HepG2 (cell line): ENCODE measurements around the gene IFI27L2. TPM values are rescaled to one million over a fixed set of nuclear protein-coding genes. Genes with fewer than 3 reads are reported as not detected.

Experiments
- ATAC-seq: fragments of 200-7000 bp; cut with Tn5 transposase; 3 replicates; pipeline ENCODE4 v1.9.1; 2020; ENCODE audit warnings: mild to moderate bottlenecking, moderate library complexity
- BruUV-seq: library from RNA; stranded (reverse); fragments of 400-500 nt; replicated peaks from 2 replicates; lab custom pipeline; 2021; lab: Mats Ljungman, UMichigan
- CTCF ChIA-PET: fragments of 300-600 bp; formaldehyde crosslinking; extraction: SDS; loops from one replicate; lab custom pipeline; 2021; ENCODE audit warnings: low total read pairs, inconsistent platforms, low intra/inter-chr PET ratio; lab: Yijun Ruan, JAX
- POLR2A ChIA-PET: fragments of 350-600 bp; sonication (Branson Sonifier 250); formaldehyde crosslinking; loops from one replicate; lab custom pipeline; 2020; ENCODE audit warnings: antibody characterized with exemption, inconsistent platforms; lab: Yijun Ruan, JAX
- DNase-seq: peaks from one replicate; pipeline ENCODE4 v3.0.0-alpha.2; 2015; ENCODE audit warnings: low spot score
- FAIRE-seq: peaks from 3 replicates; lab custom pipeline; 2011; peaks lifted over from hg19 to GRCh38; lab: Jason Lieb, UNC
- H2AFZ ChIP-seq: one replicate; pipeline ENCODE4 v1.6.1; 2011; ENCODE audit warnings: low read length, inconsistent platforms
- H3K27ac ChIP-seq: fragments of 300-600 bp; 3 replicates; pipeline ENCODE4 v1.8.0; 2011; ENCODE audit warnings: mixed run types, mild to moderate bottlenecking, mixed read lengths, low read length, inconsistent platforms; ENCODE audit not compliant: insufficient read depth; ENCODE audit errors: extremely low read length
- H3K27me3 ChIP-seq, 2 experiments: fragments of 200-600 bp in 1 of 2; 2 replicates in 1 of 2; 3 replicates in 1 of 2; pipeline versions ENCODE4 v1.6.0 to v1.8.0; 2011; ENCODE audit warnings: low read length in 2 of 2, mild to moderate bottlenecking in 2 of 2, moderate library complexity in 2 of 2, inconsistent platforms in 1 of 2; ENCODE audit not compliant: insufficient read depth in 2 of 2, control insufficient read depth in 1 of 2
- H3K36me3 ChIP-seq, 2 experiments: fragments of 200-600 bp in 1 of 2; replicated peaks in 1 of 2; 2 replicates in 1 of 2; 3 replicates in 1 of 2; pipeline versions ENCODE4 v1.5.1 to v1.8.0; 2011; ENCODE audit warnings: low read length in 2 of 2, inconsistent platforms in 1 of 2; ENCODE audit not compliant: insufficient read depth in 2 of 2, control insufficient read depth in 1 of 2
- H3K4me1 ChIP-seq: 2 replicates; pipeline ENCODE4 v1.5.1; 2012; ENCODE audit warnings: low read length, inconsistent platforms; ENCODE audit not compliant: insufficient read depth
- H3K4me2 ChIP-seq: 2 replicates; pipeline ENCODE4 v1.6.0; 2011; ENCODE audit warnings: low read depth, low read length, inconsistent platforms
- H3K4me3 ChIP-seq, 3 experiments: fragments of 200-600 bp in 1 of 3; sonication (generic), shearing (Covaris generic) in 1 of 3; replicated peaks in 1 of 3; 2 replicates each; pipeline ENCODE4 v1.5.1; 2011 to 2016; ENCODE audit warnings: low read length in 3 of 3, inconsistent platforms in 2 of 3, low read depth in 2 of 3, mild to moderate bottlenecking in 2 of 3, control low read depth in 1 of 3, mixed read lengths in 1 of 3; ENCODE audit not compliant: insufficient read depth in 1 of 3
- H3K79me2 ChIP-seq: one replicate; pipeline ENCODE4 v1.6.1; 2011; ENCODE audit warnings: low read length, inconsistent platforms; ENCODE audit not compliant: insufficient read depth
- H3K9ac ChIP-seq: 2 replicates; pipeline ENCODE4 v1.6.0; 2011; ENCODE audit warnings: mild to moderate bottlenecking, low read depth, low read length, inconsistent platforms; ENCODE audit not compliant: insufficient read depth
- H3K9me3 ChIP-seq: 2 replicates; pipeline ENCODE4 v1.5.1; 2012; ENCODE audit warnings: mild to moderate bottlenecking, low read length
- H4K20me1 ChIP-seq: 2 replicates; pipeline ENCODE4 v1.6.0; 2011; ENCODE audit warnings: inconsistent platforms, mild to moderate bottlenecking, low read length, moderate library complexity; ENCODE audit not compliant: insufficient read depth
- AHDC1 ChIP-seq: sonication (generic); formaldehyde crosslinking; IDR thresholded peaks from 2 replicates; pipeline ENCODE4 v1.5.1; 2020; ENCODE audit warnings: mild to moderate bottlenecking, missing genetic modification reagents, borderline replicate concordance
- MATR3 ChIP-seq: sonication (generic); formaldehyde crosslinking; IDR thresholded peaks from 2 replicates; pipeline ENCODE4 v1.4.0; 2020; ENCODE audit warnings: missing genetic modification reagents
- MEIS2 ChIP-seq: sonication (generic); formaldehyde crosslinking; IDR thresholded peaks from 2 replicates; pipeline ENCODE4 v1.9.0; 2021; ENCODE audit warnings: mild to moderate bottlenecking, missing genetic modification reagents
- MIER2 ChIP-seq: IDR thresholded peaks from 2 replicates; pipeline ENCODE4 v1.6.1; 2016; ENCODE audit warnings: missing biosample characterization, missing genetic modification reagents
- PAX8 ChIP-seq: sonication (generic); formaldehyde crosslinking; IDR thresholded peaks from 2 replicates; pipeline ENCODE4 v1.8.0; 2022; ENCODE audit warnings: mild to moderate bottlenecking, missing genetic modification reagents, borderline replicate concordance
- SMAD3 ChIP-seq: sonication (generic); formaldehyde crosslinking; IDR thresholded peaks from 2 replicates; pipeline ENCODE4 v1.4.0; 2020; ENCODE audit warnings: missing genetic modification reagents
- THAP11 ChIP-seq: IDR thresholded peaks from 2 replicates; pipeline ENCODE4 v1.6.1; 2016; ENCODE audit warnings: missing biosample characterization, missing genetic modification reagents
- TRIM22 ChIP-seq: fragments of 450-650 bp; IDR thresholded peaks from 2 replicates; pipeline ENCODE4 v1.6.1; 2017
- ZNF605 ChIP-seq: sonication (generic); formaldehyde crosslinking; IDR thresholded peaks from 2 replicates; pipeline ENCODE4 v1.8.0; 2022; ENCODE audit warnings: mild to moderate bottlenecking, missing genetic modification reagents
- ZNF607 ChIP-seq: sonication (generic); formaldehyde crosslinking; IDR thresholded peaks from 2 replicates; pipeline ENCODE4 v1.5.1; 2020; ENCODE audit warnings: missing genetic modification reagents, mild to moderate bottlenecking, borderline replicate concordance
- ZNF616 ChIP-seq: sonication (generic); formaldehyde crosslinking; IDR thresholded peaks from 2 replicates; pipeline ENCODE4 v1.5.0; 2020; ENCODE audit warnings: low read depth, mild to moderate bottlenecking, missing genetic modification reagents
- WGBS: methylation state at CpG from one replicate; pipeline ENCODE4 v1.1.6; 2017; ENCODE audit warnings: low lambda C conversion rate; 5-methylcytosine and 5-hydroxymethylcytosine counted together
- in situ Hi-C: cut with HindIII; loops from 2 replicates; pipeline ENCODE4 v1.10.0; 2017; ENCODE audit warnings: low pct_unique_long_range_greater_than_20kb; ENCODE audit not compliant: extremely low pct_ligation_motif_present
- intact Hi-C: fragments of 100-400 bp; cut with micrococcal nuclease; formaldehyde crosslinking; loops from one replicate; pipeline ENCODE4 v1.10.0; 2022; ENCODE audit not compliant: unreplicated experiment
- polyA plus RNA-seq, 8 experiments: library from polyadenylated mRNA; depleted of rRNA in 3 of 8; stranded (reverse) in 7 of 8; unstranded in 1 of 8; fragments of >200 nt; fragmentation: Illumina TruSeq in 4 of 8; extraction: Trizol in 4 of 8; gene quantifications; 2 replicates each; pipeline versions ENCODE4 v1.2.1 to v1.2.3, GENCODE V29; 2011 to 2016; ENCODE audit warnings: low read depth in 4 of 8, missing spikeins in 1 of 8, mixed read lengths in 1 of 8; ENCODE audit not compliant: insufficient read depth in 1 of 8
- total RNA-seq, 5 experiments: library from RNA; depleted of rRNA; stranded (reverse); fragments of >200 nt; fragmentation: Illumina TruSeq; extraction: Trizol; gene quantifications; 2 replicates each; pipeline ENCODE4 v1.2.3, GENCODE V29; 2016; ENCODE audit warnings: low read depth in 1 of 5
- TF ChIP-seq, protein P1 (sequence below): IDR thresholded peaks from 2 replicates; pipeline ENCODE4 v1.6.1; 2016; ENCODE audit warnings: low read depth, missing genetic modification reagents, missing compliant biosample characterization

The IFI27L2 gene
- total and polyA plus RNA-seq, 2 of the 13 experiments (the other 11 are each of a cell fraction or from before 2014, with no cell fraction given): 4.3 to 4.8 TPM

DNA sequence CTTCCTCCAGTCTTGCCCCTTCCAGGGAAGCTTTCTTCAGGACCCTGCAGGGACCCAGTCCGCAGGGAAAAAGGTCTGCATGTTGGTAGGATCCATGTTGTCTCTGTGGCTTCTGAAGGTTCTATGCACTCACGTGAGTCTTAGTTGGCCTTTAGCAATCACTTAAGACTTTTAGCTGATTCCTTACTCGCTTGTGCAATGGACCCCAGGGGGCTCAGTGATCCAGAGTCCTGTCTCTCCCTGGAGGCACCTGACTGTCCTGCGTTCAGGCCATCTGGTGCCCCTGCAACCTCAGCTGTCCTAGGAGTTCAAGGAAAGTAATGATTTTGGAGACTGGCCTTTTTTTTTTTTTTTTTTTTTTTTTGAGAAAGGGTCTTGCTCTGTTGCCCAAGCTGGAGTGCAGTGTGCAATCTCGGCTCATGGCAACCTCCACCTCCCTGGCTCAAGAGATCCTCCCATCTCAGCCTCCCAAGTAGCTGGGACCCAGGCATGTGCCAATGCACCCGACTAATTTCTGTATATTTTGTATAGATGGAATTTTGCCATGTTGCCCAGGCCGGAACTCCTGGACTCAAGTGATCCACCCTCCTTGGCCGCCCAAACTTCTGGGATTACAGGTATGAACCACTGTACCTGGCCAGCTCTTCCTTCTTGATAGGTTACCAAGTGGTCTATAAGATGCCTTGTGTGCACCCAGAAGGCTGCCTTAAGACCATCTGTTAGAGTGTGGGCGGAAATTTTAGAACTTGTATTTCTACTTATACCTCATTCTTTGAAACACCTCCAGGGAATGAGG is 4.6 kb downstream of the IFI27L2 start:
- POLR2A ChIA-PET: no interaction called here
- Histone ChIP-seq H4K20me1 (no peaks in the 10 kb centered on the region), H3K27ac (no peak overlapping the region), H2AFZ (no peak overlapping the region), H3K79me2 (no peaks in the 10 kb centered on the region), H3K9ac (no peak overlapping the region), H3K4me2 (peak overlapping the region; percentile 5; the same call in 1 of the 2 replicates), H3K27me3 (peaks cover 2 to 33% of the 10 kb centered on the region in 2 experiments), H3K36me3 (no peaks in the 10 kb centered on the region), H3K9me3 (no peaks in the 10 kb centered on the region), H3K4me1 (peaks cover 23% of the 10 kb centered on the region), H3K4me3 (no peak overlapping the region)
- in situ Hi-C loops (no loop called here), intact Hi-C loops (loop anchor here (5.0 kb wide), 1 partner anchor 42 kb away; the partner anchor contains the start of genes DDX24 and IFI27L1)
- 40% methylated on average over 9 of the region's 9 CpGs for WGBS
- no peak for DNase-seq
- ATAC-seq: no peak
- no peak for FAIRE-seq
- CTCF ChIA-PET: no interaction called here
- no TSS peak for BruUV-seq
- no peak for TF ChIP-seq MEIS2 (CRISPR knock-in tag)
- no peak for TF ChIP-seq ZNF616 (CRISPR knock-in tag)
- TF ChIP-seq MIER2 (CRISPR knock-in tag): no peak
- no peak for TF ChIP-seq TRIM22
- TF ChIP-seq PAX8 (CRISPR knock-in tag): no peak
- TF ChIP-seq MATR3 (CRISPR knock-in tag): no peak
- no peak for TF ChIP-seq ZNF605 (CRISPR knock-in tag)
- TF ChIP-seq AHDC1: no peak
- TF ChIP-seq, protein P1, sequence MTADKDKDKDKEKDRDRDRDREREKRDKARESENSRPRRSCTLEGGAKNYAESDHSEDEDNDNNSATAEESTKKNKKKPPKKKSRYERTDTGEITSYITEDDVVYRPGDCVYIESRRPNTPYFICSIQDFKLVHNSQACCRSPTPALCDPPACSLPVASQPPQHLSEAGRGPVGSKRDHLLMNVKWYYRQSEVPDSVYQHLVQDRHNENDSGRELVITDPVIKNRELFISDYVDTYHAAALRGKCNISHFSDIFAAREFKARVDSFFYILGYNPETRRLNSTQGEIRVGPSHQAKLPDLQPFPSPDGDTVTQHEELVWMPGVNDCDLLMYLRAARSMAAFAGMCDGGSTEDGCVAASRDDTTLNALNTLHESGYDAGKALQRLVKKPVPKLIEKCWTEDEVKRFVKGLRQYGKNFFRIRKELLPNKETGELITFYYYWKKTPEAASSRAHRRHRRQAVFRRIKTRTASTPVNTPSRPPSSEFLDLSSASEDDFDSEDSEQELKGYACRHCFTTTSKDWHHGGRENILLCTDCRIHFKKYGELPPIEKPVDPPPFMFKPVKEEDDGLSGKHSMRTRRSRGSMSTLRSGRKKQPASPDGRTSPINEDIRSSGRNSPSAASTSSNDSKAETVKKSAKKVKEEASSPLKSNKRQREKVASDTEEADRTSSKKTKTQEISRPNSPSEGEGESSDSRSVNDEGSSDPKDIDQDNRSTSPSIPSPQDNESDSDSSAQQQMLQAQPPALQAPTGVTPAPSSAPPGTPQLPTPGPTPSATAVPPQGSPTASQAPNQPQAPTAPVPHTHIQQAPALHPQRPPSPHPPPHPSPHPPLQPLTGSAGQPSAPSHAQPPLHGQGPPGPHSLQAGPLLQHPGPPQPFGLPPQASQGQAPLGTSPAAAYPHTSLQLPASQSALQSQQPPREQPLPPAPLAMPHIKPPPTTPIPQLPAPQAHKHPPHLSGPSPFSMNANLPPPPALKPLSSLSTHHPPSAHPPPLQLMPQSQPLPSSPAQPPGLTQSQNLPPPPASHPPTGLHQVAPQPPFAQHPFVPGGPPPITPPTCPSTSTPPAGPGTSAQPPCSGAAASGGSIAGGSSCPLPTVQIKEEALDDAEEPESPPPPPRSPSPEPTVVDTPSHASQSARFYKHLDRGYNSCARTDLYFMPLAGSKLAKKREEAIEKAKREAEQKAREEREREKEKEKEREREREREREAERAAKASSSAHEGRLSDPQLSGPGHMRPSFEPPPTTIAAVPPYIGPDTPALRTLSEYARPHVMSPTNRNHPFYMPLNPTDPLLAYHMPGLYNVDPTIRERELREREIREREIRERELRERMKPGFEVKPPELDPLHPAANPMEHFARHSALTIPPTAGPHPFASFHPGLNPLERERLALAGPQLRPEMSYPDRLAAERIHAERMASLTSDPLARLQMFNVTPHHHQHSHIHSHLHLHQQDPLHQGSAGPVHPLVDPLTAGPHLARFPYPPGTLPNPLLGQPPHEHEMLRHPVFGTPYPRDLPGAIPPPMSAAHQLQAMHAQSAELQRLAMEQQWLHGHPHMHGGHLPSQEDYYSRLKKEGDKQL (CRISPR knock-in tag): no peak
- no peak for TF ChIP-seq ZNF607
- no peak for TF ChIP-seq SMAD3 (CRISPR knock-in tag)
- TF ChIP-seq THAP11 (CRISPR knock-in tag): no peak
